C4-2B (cell line): ENCODE results near the gene TAPBPL.
"Not testable (repeated sequence)": the region's sequence is repeated elsewhere in the genome, so short reads cannot be mapped to it uniquely, and the experiment has no call there.

ENCODE experiments used
- H3K27ac ChIP-seq: fragments of 450-650 bp; 2 replicates; pipeline ENCODE4 v1.5.1; 2017
- CTCF ChIP-seq: fragments of 450-650 bp; conservative IDR thresholded peaks from 2 replicates; pipeline ENCODE4 v1.5.1; 2017; ENCODE audit warnings: mild to moderate bottlenecking
- ZFX ChIP-seq: fragments of 450-650 bp; IDR thresholded peaks from 2 replicates; pipeline ENCODE4 v1.6.1; 2017

TAPBPL gene

GRCh38 chr12:6420364-6420763 is 31.5 kb upstream of the TAPBPL start:
- peak overlapping the region; percentile 15; the same call in 1 of the 2 replicates for H3K27ac ChIP-seq
- TF ChIP-seq ZFX (no peak), CTCF (no peak)

DNA sequence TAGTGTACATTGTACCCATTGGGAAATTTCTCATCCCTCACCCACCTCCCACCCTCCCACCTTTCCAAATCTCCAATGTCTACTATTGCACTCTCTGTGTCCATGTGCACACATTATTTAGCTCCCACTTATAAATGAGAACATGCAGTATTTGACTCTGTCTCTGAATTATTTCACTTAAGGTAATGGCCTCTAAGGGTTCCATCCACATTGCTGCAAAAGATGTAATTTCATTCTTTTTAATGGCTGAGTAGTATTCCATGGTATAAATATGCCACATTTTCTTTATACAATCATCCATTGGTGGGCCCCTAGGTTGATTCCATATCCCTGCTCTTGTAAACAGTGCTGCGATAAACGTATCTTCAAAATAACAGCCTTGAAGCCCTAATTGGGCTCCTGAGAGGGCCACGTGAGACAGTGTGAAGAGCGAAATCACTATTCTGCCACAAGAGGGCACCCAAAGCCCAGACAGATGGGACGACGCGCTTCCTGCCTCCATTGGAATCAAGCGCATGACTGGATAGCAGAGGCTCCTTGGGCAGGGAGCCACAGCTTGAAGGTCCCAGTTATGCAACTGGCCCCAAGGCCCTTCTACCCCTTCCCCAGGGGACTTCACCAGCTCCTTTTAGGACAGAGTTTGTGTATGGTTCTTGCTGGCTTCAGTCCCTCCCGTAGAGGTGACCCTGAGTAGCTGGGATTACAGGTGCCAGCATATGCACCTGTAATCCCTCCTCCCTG is 28.4 kb upstream of the TAPBPL start:
- peak overlapping the region; percentile 15; the same call in 1 of the 2 replicates for H3K27ac ChIP-seq
- TF ChIP-seq CTCF (peak; percentile 95), ZFX (no peak)

DNA sequence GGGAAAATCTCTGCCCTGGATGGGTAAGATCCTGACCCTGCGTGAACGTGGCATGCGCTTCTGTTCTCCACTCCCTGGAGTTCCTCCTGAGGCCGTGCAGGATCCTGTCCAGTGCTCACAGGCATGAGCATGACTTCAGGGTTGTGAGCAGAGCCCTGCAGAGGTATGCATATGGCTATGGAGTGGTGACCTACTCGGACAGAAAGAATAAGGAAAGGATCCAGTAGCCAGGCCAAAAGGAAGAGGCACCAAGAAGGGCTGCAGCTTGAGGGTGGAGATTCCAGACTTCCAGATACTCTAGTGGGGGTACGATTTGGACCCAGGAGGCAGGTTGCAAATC is 27.9 kb upstream of the TAPBPL start:
- no peak for TF ChIP-seq CTCF
- no peak for TF ChIP-seq ZFX
- H3K27ac ChIP-seq, result peak overlapping the region; percentile 15; the same call in 1 of the 2 replicates

- H3K27ac ChIP-seq, result no peak overlapping the region
- TF ChIP-seq ZFX (no peak), CTCF (no peak)
These were observed 27.0 kb upstream of the TAPBPL start for GRCh38 chr12:6424866-6425265.

- H3K27ac ChIP-seq, result no peak overlapping the region
- TF ChIP-seq ZFX (no peak), CTCF (no peak)
These were observed 26.0 kb upstream of the TAPBPL start for GRCh38 chr12:6425590-6426531.

DNA sequence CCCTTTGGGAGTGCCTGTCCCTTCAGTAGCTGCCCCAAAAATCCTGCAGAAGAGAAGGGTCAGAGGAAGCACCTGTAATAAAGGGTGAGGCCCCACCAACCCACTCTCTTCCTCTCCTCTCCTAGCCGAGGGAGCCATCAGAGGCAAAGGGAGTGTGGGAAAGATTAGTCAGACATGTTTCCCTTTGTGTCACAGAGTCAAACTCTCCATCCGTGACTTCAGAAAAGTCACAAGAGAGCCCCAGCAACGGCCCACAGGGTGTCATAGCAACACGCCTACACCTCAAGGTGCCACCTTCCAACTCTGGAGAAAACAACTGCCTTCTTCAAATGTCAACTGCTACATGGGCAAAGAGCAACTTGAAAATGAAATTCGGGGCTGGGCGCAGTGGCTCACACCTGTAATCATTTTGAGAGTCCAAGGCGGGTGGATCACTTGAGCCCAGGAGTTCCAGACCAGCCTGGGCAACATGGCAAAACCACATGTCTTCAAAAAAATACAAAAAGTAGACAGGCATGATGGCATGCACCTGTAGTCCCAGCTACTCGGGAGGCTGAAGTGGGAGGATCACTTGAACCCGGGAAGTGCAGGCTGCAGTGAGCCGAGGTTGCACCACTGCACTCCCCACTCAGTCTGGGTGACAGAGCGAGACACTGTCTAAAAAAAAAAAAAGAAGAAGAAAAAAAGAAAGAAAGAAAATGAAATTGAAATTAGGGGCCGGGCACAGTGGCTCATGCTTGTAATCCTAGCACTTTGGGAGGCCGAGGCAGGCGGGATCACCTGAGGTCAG is 24.8 kb upstream of the TAPBPL start:
- no peak overlapping the region for H3K27ac ChIP-seq
- TF ChIP-seq ZFX (no peak), CTCF (no peak)

- not testable (repeated sequence) for H3K27ac ChIP-seq
These were observed 24.0 kb upstream of the TAPBPL start for GRCh38 chr12:6427796-6428195.
